ENCODE measurements around the gene PELI2. TPM values are rescaled to one million over a fixed set of nuclear protein-coding genes. Genes with fewer than 3 reads are reported as not detected.

Gene PELI2
- total and polyA plus RNA-seq, 8 donors: 10.3 to 15.0 (median 11.6) TPM

DNA sequence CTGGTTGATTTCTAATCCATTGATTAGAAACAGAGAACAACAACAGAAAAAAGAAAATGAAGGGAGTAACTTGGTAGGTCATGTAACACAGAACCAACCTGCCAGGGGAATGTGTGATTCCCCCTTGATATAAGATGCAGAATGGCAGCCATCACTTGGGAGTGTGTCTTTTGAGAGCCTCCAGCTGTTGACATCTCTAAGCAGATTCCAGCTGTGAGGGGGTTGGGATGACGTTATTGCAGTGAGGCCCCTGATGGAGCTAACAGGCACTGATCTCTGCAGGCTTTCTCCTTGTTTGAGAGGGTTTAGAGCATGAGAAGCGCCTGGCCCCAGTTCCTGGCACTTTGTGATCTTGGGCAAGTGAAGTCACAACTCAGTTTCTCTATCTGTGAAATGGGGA, 124.9 kb downstream of the PELI2 start:
- Histone ChIP-seq H3K4me3 (no peak overlapping the region), H3K27me3 (no peaks in the 10 kb centered on the region), H3K36me3 (no peaks in the 10 kb centered on the region), H3K4me1 (peaks cover 0 to 4% of the 10 kb centered on the region in 2 donors), H3K9me3 (no peaks in the 10 kb centered on the region), H3K27ac (no peak overlapping the region)
- TF ChIP-seq, protein P1, sequence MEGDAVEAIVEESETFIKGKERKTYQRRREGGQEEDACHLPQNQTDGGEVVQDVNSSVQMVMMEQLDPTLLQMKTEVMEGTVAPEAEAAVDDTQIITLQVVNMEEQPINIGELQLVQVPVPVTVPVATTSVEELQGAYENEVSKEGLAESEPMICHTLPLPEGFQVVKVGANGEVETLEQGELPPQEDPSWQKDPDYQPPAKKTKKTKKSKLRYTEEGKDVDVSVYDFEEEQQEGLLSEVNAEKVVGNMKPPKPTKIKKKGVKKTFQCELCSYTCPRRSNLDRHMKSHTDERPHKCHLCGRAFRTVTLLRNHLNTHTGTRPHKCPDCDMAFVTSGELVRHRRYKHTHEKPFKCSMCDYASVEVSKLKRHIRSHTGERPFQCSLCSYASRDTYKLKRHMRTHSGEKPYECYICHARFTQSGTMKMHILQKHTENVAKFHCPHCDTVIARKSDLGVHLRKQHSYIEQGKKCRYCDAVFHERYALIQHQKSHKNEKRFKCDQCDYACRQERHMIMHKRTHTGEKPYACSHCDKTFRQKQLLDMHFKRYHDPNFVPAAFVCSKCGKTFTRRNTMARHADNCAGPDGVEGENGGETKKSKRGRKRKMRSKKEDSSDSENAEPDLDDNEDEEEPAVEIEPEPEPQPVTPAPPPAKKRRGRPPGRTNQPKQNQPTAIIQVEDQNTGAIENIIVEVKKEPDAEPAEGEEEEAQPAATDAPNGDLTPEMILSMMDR (IDR thresholded peaks at IDR 0.05): no peak
- ATAC-seq: no peak
- intact Hi-C loops (cut with DNase I): no loop called here
- no peak for DNase-seq

DNA sequence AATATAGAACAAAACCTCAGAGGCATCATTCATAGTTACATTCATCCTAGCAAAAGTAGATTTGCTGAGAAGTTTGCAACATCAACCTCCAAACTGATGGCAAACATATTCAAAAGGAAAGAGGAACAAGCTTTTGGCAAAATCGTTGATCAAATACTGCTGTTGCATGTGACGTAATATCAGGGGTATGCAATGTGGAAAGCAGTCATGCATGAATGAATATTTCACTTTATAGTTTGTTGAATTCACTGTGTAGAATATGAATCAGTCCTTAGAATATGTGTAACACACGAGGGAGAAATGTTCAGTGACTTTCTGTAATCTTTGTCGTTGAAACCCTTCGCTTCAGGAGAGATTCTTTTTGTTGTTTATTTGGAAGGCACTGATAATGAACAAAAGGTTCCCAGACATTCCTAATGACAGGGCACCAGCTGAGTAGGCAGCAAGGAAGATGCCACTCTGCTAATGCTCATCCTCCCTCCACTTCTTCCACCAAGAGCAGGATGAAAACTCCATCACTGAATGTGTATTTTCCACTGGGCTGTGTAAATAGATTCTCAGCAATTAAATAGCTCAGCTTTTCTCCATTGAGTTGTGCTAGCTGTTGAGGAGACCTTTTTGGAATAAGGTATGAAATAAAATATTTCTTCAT, 126.1 kb downstream of the PELI2 start:
- TF ChIP-seq, protein P1 (IDR thresholded peaks at IDR 0.05): no peak
- Histone ChIP-seq H3K27ac (no peak overlapping the region), H3K27me3 (no peaks in the 10 kb centered on the region), H3K9me3 (no peaks in the 10 kb centered on the region), H3K4me1 (peaks cover 0 to 4% of the 10 kb centered on the region in 2 donors), H3K36me3 (no peaks in the 10 kb centered on the region), H3K4me3 (no peak overlapping the region)
- DNase-seq (peak in 1 of 4 donors; percentile 14), ATAC-seq (no peak)
- intact Hi-C loops (cut with DNase I): no loop called here

DNA sequence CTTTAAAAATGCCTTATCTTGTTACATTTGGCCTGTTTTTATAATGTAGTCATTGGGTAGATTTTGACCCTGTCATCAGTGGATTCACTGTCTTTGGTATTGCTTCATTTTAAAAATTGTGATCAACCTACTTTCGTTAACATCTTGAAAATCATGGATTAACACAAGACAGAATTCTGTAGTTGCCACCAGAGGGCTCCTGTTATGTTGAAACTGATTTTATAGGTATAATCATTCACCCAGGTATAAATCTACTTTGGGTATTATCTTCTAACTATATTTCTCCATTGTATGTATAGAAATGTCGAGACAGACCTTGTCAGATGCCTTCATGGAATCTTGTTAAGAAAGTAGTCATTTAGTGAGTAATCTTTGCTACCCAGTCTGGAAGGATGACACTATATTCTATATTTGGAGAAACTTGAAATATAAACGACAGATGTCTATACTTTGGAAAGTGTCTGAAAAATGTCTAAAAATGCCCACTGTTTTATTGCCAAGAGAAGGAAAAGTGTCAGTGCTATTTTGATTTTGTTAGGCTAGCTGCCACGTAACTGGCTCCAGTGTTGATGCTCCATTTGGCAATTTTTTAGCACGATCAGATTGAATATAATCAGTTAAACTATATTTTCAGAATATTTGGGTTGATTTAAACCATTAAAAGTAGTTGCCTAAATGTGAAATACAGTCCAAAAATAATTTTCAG, 129.4 kb downstream of the PELI2 start:
- no peaks in the 10 kb centered on the region for H3K9me3 ChIP-seq
- TF ChIP-seq, protein P1 (IDR thresholded peaks at IDR 0.05): no peak
- no peak overlapping the region for H3K4me3 ChIP-seq
- intact Hi-C loops (cut with DNase I): no loop called here
- ATAC-seq (no peak), DNase-seq (no peak)
- H3K4me1 ChIP-seq: peaks cover 0 to 4% of the 10 kb centered on the region in 2 donors
- H3K36me3 ChIP-seq: no peaks in the 10 kb centered on the region
- H3K27me3 ChIP-seq: no peaks in the 10 kb centered on the region
- H3K27ac ChIP-seq: no peak overlapping the region

DNA sequence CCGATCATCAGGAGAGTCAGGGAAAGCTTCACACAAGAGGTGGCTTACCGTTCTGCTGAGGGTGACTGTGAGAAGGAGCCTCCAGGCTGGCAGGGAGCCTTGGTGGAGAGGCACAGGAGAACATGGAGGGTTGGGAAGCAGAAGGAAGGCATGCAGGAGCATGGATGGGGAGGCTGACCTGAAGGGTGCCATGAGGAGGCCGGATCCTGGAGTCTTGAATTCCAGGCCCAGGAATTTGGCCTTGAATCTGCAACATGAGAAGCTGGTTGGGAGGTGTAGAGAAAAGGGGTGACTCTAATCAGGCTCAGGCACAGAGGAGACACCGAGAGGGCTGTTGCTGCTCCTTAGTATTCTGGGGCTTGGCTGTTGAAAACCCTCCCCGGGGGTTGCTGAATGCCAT, 130.2 kb downstream of the PELI2 start:
- Histone ChIP-seq H3K27me3 (no peaks in the 10 kb centered on the region), H3K9me3 (no peaks in the 10 kb centered on the region), H3K36me3 (no peaks in the 10 kb centered on the region), H3K4me1 (peaks cover 0 to 4% of the 10 kb centered on the region in 2 donors), H3K4me3 (no peak overlapping the region), H3K27ac (no peak overlapping the region)
- intact Hi-C loops (cut with DNase I): no loop called here
- DNase-seq: no peak
- TF ChIP-seq, protein P1 (IDR thresholded peaks at IDR 0.05): no peak
- no peak for ATAC-seq

DNA sequence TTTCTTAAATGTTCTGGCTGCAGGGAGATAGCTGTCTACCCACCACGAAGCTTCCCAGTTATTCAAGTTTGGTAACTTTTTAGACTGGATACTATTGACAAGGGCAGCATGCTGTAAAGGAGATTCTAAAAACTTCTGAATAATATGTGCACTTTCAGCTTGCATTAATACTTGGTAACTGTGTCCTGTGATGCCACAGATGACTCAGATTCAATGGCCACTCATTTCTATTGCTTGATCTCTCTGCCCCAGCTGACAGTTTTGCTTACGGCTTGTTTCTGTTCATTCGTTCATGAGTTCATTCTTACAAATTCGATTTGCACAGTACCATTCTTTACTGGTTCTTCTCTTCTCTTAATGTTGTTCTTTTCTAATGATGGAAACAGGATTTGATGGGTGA, 142.8 kb downstream of the PELI2 start:
- no peak overlapping the region for H3K4me3 ChIP-seq
- no peaks in the 10 kb centered on the region for H3K27me3 ChIP-seq
- intact Hi-C loops (cut with DNase I): no loop called here
- H3K4me1 ChIP-seq: no peaks in the 10 kb centered on the region
- DNase-seq: no peak
- no peaks in the 10 kb centered on the region for H3K36me3 ChIP-seq
- TF ChIP-seq, protein P1 (IDR thresholded peaks at IDR 0.05): no peak
- H3K27ac ChIP-seq: no peak overlapping the region
- peaks cover 0 to 5% of the 10 kb centered on the region in 2 donors for H3K9me3 ChIP-seq
- ATAC-seq: no peak
